ENCODE data around the gene MIS12. TPM values are rescaled to one million over a fixed set of nuclear protein-coding genes. Genes with fewer than 3 reads are reported as not detected.

MIS12 gene
- total RNA-seq, 1 experiment from 2014 or later = 11.5 TPM

GRCh38 chr17:5513628-5514027, 27.3 kb downstream of the MIS12 start:
- intact Hi-C loops (cut with micrococcal nuclease; ENCODE audit: unreplicated experiment) = no loop called here
- DNase-seq (ENCODE audit: low read depth, low spot score) (no peak), ATAC-seq (no peak)
- in situ Hi-C loops (cut with HindIII; ENCODE audit: low pct_unique_long_range_greater_than_20kb, low sequenced_read_pairs) = no loop called here
- Histone ChIP-seq H3K27ac (ENCODE audit: low read length) (no peak overlapping the region), H3K27me3 (ENCODE audit: control insufficient read depth, insufficient read depth, low read length) (no peaks in the 10 kb centered on the region), H3K4me3 (ENCODE audit: low read depth in 2 of 2, low read length in 2 of 2) (no peak overlapping the region), H3K9me3 (ENCODE audit: control insufficient read depth, insufficient read depth, low read depth, low read length) (no peaks in the 10 kb centered on the region), H3K36me3 (ENCODE audit: control insufficient read depth, insufficient read depth, low read length) (no peaks in the 10 kb centered on the region), H3K4me1 (ENCODE audit: control insufficient read depth, insufficient read depth, low read length) (no peaks in the 10 kb centered on the region)
- ChIA-PET POLR2A (no interaction called here), CTCF (no interaction called here)
- TF ChIP-seq REST (IDR thresholded peaks at IDR 0.05; ENCODE audit: insufficient read depth in 1 of 2, low read depth in 2 of 2, low read length in 1 of 2) (no peak), CTCF (IDR thresholded peaks at IDR 0.05) (no peak), SIN3A (IDR thresholded peaks at IDR 0.05; ENCODE audit: borderline replicate concordance, insufficient read depth, low read depth, low read length) (no peak), POLR2AphosphoS5 (IDR thresholded peaks at IDR 0.05; ENCODE audit: low read depth, low read length) (no peak), TCF7L2 (IDR thresholded peaks at IDR 0.05; ENCODE audit: low read depth, low read length) (no peak)
- BruUV-seq (replicated peaks) = no TSS peak

GRCh38 chr17:5514976-5515375, 28.6 kb downstream of the MIS12 start:
- TF ChIP-seq CTCF (IDR thresholded peaks at IDR 0.05) = no peak
- no peak for TF ChIP-seq REST (IDR thresholded peaks at IDR 0.05; ENCODE audit: insufficient read depth in 1 of 2, low read depth in 2 of 2, low read length in 1 of 2)
- TF ChIP-seq POLR2AphosphoS5 (IDR thresholded peaks at IDR 0.05; ENCODE audit: low read depth, low read length) = no peak
- no peak for TF ChIP-seq TCF7L2 (IDR thresholded peaks at IDR 0.05; ENCODE audit: low read depth, low read length)
- no peak for TF ChIP-seq SIN3A (IDR thresholded peaks at IDR 0.05; ENCODE audit: borderline replicate concordance, insufficient read depth, low read depth, low read length)
- in situ Hi-C loops (cut with HindIII; ENCODE audit: low pct_unique_long_range_greater_than_20kb, low sequenced_read_pairs) = no loop called here
- BruUV-seq (replicated peaks) = no TSS peak
- DNase-seq (ENCODE audit: low read depth, low spot score) = no peak
- CTCF ChIA-PET = no interaction called here
- H3K9me3 ChIP-seq (ENCODE audit: control insufficient read depth, insufficient read depth, low read depth, low read length) = no peaks in the 10 kb centered on the region
- POLR2A ChIA-PET = no interaction called here
- H3K36me3 ChIP-seq (ENCODE audit: control insufficient read depth, insufficient read depth, low read length) = no peaks in the 10 kb centered on the region
- intact Hi-C loops (cut with micrococcal nuclease; ENCODE audit: unreplicated experiment) = no loop called here
- no peak overlapping the region for H3K27ac ChIP-seq (ENCODE audit: low read length)
- no peaks in the 10 kb centered on the region for H3K27me3 ChIP-seq (ENCODE audit: control insufficient read depth, insufficient read depth, low read length)
- ATAC-seq = no peak
- no peak overlapping the region for H3K4me3 ChIP-seq (ENCODE audit: low read depth in 2 of 2, low read length in 2 of 2)
- no peaks in the 10 kb centered on the region for H3K4me1 ChIP-seq (ENCODE audit: control insufficient read depth, insufficient read depth, low read length)

Measured in Panc1 (cell line).